ENCODE measurements around the gene YWHAE.
"Not testable (repeated sequence)": the region's sequence is repeated elsewhere in the genome, so short reads cannot be mapped to it uniquely, and the experiment has no call there.

Gene YWHAE

GRCh38 chr17:1373707-1374237, 26.2 kb downstream of the YWHAE start:
- DNase-seq, result no peak

- no peak for DNase-seq
These were observed 27.4 kb downstream of the YWHAE start for GRCh38 chr17:1372618-1373017.

GRCh38 chr17:1371893-1372590, 28.0 kb downstream of the YWHAE start:
- no peak for DNase-seq

- no peak for DNase-seq
These were observed 31.4 kb downstream of the YWHAE start for GRCh38 chr17:1368588-1368987.

GRCh38 chr17:1367351-1367745, 32.7 kb downstream of the YWHAE start:
- no peak for DNase-seq

GRCh38 chr17:1366234-1366633, 33.8 kb downstream of the YWHAE start:
- DNase-seq, result no peak

GRCh38 chr17:1365445-1366039, 34.5 kb downstream of the YWHAE start:
- no peak for DNase-seq

- no peak for DNase-seq
These were observed 37.1 kb downstream of the YWHAE start for GRCh38 chr17:1362964-1363363.

GRCh38 chr17:1362065-1362848, 37.8 kb downstream of the YWHAE start:
- DNase-seq, result no peak

GRCh38 chr17:1360975-1361374, 39.0 kb downstream of the YWHAE start:
- DNase-seq, result no peak

- DNase-seq, result not testable (repeated sequence)
These were observed 39.7 kb downstream of the YWHAE start for GRCh38 chr17:1360315-1360714.

- DNase-seq, result no peak
These were observed 46.0 kb downstream of the YWHAE start for GRCh38 chr17:1354030-1354429.

- DNase-seq, result not testable (repeated sequence)
These were observed 47.5 kb downstream of the YWHAE start for GRCh38 chr17:1352530-1352929.

GRCh38 chr17:1351971-1352370, 48.1 kb downstream of the YWHAE start:
- DNase-seq, result no peak

- DNase-seq, result no peak
These were observed 48.7 kb downstream of the YWHAE start for GRCh38 chr17:1351275-1351674.

GRCh38 chr17:1347589-1348323, 52.3 kb downstream of the YWHAE start:
- no peak for DNase-seq

- no peak for DNase-seq
These were observed 55.5 kb downstream of the YWHAE start for GRCh38 chr17:1344521-1344920.

- no peak for DNase-seq
These were observed 56.5 kb downstream of the YWHAE start for GRCh38 chr17:1343554-1343953.

- DNase-seq, result no peak
These were observed 59.7 kb downstream of the YWHAE start for GRCh38 chr17:1340371-1340770.

- DNase-seq, result no peak
These were observed 68.3 kb downstream of the YWHAE start for GRCh38 chr17:1331708-1332107.

GRCh38 chr17:1329745-1330343, 70.2 kb downstream of the YWHAE start:
- DNase-seq, result no peak

GRCh38 chr17:1328437-1328836, 71.6 kb downstream of the YWHAE start:
- DNase-seq, result no peak

- DNase-seq, result no peak
These were observed 74.3 kb downstream of the YWHAE start for GRCh38 chr17:1325766-1326165.
